Stimulated activated CD4-positive, alpha-beta T cell treated with anti-CD3 and anti-CD28 coated beads, Interleukin-15, amount 100 ng/mL, for 1 hour (primary cell): Measurements from ENCODE around the gene JSRP1.

Source experiments
- DNase-seq, 2 donors: peaks; one replicate each; pipeline ENCODE4 v3.0.0-alpha.2; 2020; ENCODE audit warnings: low read depth in 1 of 2, low spot score in 1 of 2

JSRP1 gene, protein sequence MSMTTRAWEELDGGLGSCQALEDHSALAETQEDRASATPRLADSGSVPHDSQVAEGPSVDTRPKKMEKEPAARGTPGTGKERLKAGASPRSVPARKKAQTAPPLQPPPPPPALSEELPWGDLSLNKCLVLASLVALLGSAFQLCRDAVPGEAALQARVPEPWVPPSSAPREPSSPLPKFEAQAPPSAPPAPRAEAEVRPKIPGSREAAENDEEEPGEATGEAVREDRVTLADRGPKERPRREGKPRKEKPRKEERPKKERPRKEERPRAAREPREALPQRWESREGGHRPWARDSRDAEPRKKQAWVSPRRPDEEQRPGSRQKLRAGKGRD

DNA sequence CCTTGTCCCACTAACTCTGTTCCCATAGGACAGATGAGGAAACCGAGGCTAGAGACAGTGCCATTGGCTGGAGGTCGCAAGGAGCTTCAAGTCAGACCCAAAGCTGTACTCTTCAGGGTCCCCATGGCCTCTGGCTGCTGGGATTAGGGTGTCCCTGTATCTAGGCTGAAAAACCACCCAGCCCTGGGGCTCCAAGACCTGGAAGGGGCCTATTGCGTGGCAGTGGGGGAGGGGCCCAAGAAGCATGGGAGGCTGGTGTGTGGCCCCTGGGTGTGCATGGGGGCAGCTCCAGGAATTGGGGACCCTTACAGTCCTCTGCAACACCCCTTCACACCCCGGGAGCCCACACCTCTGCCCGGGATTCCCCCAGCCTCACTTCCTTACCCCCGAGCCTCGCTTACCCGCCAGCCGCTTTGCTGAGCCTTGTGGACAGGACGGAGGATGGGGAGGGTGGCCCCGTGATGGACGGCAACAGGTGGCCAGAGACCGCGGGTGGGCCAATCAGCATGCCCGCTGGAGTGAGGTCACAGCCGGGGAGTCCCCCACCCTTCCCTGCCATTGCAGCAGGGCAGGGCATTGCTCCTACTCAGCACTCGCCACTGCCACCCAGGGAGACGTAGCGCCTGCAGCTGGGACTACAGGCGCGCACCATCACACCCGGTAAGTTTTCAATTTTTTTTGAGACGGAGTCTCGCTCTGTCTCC lies at the start of gene JSRP1:
TSS of gene JSRP1 (minus strand) at position 436 of the 704 bp plus-strand sequence. CDS start 1,103 bp downstream, outside the sequence.
- DNase-seq: no peak

DNA sequence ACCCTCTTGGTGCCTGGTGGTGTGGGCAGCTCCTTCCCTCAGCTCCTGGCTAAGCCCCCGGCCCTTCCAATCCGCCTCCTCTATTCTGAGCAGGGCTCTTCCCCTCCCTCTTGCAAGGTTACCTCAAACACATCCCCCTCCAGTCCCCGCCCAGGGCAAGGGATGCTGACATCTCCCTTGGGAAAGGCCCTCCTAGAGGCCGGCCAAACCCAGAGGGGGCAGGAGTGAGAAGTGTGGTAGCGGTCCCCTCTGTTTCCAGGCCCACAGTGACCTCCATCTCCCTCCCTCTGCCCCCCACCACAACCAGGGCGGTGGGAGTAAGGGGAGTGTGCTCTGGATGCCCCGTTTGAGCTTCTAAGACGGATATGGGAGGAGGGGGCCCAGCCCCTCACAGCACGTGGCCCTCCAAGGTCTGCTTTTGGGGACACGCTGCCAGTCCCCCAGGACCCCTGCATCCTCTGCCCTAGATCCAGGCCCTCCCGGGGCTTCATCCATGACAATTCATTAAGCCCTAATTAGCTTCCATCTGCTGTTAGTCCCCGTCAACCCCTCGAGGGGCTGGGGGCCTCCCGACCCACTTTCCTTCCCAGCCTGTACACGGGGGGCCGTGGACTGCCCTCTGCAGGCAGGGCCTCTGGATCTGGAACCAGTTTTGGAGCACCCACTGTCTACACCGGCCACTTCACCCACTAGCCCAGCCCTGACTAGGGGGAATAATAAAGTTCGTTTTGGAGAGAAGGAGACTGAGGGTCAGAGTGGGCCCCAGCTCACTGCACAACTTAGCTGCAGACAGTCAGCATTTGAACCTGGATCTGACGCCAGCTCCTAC lies 49.4 kb upstream of the JSRP1 start:
- no peak for DNase-seq

DNA sequence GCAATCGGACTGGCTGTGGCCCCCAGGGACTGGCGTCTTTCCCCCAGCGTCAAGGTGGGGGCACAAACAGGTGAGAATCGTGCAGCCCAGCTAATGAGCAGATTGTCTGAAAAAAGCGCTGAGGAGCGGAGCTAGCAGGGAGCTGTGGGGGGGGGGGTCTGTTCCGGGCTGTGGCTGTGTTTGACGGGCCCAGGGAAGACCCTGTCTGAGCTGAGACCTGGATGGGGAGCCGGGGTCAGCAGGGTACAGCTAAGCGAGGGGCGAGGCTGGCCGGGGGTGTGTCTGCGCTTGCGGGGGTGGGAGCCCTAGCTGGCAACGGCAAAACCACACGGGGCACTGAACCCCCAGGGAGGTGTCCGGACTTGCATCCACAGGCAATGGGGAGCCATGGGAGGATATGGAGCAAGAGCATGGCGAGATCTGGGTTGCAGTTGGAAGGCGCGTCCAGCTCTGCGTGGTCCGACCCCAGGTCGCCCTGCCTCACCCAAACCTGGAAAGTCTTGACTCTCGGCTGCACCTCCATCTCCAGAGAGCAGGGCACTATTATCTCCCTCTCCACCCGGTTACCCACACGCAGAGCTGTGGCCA lies 47.1 kb upstream of the JSRP1 start:
- no peak for DNase-seq

DNA sequence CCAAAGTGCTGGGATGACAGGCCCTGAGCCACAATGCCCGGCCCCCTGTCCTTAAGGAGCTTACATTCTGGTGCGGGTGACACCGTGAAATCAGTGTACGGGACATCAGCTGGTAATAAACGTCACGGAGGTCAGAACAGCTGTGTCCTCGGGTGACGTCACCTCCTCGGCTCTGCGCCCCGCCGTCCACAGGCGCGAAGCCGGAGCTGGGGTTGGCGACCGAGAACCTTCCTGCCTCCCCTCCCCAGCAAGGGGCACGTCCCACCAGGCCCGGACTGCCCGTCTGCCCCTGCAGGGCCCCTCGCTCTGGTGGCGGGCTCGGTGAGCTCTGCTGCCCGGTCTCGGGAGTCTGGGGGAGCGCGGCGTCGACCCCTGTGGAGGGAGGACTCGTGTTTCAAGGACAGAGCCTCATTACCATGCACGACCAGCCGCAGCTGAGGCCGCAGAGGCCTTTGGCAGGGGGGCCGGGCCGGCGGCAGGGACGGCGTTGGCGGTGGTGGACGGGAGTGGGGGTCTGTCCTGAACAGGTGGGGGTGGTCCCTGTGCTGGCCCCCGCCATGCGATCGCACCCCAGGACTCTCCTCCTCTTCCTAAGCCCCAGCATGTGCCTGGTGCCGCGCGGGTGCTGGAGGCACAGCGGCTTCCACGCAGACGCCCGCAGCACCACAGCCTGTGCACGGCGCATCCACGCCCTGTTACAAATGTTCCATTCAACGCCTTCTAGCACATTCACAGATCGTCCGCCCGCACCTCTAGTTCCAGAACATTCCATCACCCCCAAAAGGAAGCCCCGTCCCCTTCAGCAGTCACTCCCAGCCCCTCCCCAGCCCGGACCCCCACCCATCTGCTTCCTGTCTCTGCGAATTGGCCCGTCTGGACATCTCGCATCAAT lies 46.3 kb upstream of the JSRP1 start:
- DNase-seq: no peak

DNA sequence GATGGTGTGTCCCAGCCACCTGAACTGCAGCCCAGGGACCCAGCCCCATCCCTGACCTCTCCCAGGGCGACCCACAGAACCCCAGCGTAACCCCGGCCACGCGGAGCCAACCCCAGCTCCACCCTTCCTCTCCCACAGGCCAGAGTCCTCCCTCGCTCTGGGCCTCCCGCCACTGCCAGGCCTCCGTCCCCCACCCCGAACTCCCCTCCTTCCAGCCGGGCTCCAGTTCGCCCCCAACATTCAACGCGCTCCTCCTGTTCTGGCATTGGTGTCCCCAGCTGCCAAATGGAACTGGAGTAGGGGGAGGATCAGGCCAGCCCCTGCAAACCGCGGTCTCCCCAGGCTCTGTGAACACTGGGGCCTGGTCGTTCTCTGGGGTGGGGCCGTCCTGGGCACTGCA lies 44.3 kb upstream of the JSRP1 start:
- DNase-seq: no peak

DNA sequence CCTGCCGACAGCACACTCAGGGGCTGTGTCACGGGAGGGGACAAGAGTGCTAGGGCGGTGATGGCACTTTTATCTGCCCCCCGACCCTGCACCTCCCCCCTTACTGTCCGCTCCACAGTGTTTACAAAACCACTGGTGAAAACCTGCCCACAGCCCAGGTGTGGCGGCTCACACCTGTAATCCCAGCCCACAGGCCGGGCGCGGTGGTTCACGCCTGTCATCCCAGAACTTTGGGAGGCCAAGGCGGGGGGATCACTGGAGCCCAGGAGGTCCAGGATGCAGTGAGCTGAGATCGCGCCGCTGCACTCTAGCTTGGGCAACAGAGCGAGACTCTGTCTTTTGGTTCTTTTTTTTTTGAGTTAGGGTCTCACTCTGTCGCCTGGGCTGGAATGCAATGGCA lies 39.9 kb upstream of the JSRP1 start:
- no peak for DNase-seq

DNA sequence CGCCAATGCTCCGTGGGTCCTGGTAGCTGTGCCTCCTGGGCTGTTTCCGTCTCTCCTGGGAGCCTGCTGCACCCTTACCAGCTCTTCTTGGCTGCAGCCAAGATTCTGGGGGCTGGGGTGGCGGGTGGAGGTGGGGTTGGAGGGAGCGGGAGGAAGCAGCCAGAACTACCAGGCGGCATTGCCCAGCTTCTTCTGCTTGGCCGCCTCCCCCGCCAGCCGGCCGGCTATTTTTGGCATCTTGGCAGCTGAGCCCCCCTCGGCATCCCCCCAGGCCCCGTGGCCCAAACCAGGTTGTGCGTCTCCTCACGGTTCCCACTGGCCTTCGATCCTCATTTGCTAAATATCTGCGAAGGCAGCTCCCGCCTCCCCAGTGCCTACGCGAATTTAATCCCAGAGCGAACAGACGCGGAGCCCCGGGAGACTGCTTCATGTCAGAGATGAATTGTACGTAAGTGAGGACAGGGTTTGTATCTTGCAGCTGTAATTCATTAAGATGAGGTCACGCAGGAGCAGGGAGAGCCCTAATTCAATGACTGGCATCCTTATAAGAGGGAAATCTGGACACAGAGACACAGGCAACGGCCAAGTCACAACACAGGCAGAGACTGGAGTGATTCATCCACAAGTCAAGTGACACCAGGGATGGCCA lies 38.6 kb upstream of the JSRP1 start:
- DNase-seq: no peak

DNA sequence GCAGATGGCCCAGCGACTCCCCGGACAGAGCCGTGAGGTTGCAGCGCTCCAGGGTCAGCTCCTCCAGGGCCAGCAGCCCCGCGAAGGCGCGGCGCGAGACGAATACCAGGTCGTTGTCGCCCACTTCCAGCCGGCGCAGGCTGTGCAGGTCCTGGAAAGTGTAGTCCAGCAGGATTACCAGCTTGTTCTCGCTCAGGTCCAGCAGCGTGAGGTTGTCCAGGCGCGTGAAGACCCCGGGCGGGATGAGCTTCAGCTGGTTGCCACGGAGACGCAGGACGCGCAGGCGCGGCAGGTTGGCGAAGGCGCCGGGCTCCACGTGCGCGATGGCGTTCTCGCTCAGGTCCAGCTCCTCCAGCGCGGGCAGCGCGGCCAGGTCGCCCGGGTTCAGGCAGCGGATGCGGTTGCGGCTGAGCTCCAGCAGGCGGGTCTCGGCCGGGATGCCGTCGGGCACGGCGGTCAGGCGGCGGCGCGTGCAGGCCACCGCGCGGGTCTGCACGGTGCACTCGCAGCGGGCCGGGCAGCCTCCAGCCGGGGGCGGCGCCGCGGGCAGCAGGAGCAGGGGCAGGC lies 35.1 kb upstream of the JSRP1 start:
- no peak for DNase-seq

DNA sequence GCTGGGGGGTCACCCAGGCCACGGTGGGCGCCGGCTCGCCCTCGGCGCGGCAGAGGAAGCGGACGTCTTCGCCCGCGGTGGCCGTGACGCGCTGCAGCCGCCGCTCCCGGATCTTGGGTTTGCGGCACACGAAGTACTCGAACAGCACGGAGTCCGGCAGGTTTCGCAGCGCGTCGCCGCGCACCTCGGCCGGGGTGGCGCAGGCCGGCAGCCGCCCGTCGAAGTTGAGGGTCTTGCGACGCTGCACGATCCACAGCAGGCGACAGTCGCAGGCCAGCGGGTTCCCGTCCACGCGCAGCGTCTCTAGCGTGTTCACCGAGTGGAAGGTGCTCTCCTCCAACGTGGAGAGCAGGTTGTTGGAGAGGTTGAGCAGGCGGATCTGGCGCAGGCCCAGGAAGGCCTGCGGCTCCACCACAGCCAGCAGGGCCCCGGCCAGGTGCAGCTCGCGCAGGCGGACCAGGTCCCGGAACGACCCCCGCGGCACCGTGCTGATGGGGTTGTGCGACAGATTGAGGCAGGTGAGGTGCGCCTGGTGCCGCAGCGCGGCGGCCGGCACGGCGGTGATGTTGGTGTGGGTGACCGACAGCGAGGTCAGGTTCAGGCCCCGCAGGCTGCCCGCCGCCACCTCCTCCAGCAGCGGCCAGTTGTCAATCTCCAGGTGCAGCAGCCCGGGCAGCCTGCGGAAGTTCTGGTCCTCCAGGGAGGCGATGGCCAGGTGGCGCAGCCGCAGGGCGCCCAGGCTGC lies 34.4 kb upstream of the JSRP1 start:
- no peak for DNase-seq

DNA sequence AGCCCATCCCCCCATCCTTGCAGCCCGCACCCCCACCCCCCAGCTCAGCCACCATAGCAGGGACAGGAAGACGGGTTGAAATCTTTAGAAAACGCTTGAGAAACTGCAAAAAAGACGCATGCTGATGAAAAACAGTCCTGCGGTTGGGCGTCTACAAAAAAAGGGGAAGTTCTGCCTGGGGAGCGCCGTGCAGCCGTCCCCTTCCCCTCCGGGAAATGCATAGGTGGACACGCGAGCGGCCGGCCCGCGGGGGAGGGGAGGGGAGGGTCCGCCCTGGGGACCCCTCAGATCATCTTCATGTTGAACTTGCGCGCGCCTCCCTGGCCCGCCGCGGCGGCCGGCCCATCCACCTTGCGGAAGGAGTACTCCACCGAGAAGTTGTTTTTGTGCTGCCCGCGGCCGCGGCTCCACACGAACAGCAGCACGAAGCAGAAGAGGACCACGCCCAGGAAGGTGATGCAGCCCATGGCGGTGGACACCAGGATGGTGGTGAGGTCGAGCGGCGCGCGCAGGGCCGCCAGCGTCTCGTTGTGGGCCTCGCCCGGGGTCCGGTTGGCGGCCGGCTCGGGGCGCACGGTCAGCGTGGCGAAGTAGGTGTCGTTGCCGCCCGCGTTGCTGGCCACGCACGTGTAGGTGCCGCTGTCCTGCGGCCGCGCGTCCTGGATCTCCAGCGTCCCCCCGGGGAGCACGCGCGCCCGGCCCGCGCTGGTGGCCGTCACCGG lies 33.7 kb upstream of the JSRP1 start:
- DNase-seq: peak in 1 of 2 donors; percentile 31

DNA sequence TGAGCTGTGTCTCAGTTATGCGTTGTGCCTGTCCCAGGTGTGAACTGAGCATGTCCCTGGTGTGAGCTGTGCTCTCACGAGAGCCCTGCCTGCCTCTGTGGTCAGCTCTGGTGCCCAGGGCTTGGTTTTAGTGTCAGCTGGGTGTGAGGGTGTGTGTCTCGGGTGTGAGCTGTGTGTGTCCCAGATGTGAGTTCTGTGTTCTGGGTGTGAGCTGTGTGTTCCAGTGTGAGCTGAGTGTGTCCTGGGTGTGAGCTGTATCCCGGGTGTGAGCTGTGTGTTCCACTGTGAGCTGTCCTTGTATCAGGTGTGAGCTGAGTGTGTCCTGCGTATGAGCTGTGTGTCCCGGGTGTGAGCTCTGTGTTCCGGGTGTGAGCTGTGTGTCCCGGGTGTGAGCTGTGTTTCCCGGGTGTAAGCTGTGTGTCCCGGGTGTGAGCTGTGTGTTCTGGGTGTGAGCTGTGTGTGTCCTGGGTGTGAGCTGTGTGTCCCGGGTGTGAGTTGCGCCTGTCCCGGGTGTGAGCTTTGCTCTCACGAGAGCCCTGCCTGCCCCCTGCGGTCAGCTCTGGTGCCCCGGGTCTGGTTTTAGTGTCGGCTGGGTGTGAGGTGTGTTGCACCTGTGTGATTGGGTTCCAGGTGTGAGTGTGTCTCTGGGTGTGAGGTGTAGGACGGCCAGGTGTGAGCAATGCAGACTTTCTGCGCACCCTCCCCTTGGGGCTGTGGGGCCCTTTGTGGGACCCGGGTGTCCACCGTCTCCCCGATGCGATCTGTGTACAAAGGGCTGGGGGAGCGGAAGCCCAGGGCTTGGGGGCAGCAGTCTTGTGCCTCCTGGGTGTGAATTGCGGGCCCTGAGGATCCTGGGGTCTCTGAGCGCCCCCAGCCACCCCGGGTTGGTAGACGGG lies 32.8 kb upstream of the JSRP1 start:
- no peak for DNase-seq

DNA sequence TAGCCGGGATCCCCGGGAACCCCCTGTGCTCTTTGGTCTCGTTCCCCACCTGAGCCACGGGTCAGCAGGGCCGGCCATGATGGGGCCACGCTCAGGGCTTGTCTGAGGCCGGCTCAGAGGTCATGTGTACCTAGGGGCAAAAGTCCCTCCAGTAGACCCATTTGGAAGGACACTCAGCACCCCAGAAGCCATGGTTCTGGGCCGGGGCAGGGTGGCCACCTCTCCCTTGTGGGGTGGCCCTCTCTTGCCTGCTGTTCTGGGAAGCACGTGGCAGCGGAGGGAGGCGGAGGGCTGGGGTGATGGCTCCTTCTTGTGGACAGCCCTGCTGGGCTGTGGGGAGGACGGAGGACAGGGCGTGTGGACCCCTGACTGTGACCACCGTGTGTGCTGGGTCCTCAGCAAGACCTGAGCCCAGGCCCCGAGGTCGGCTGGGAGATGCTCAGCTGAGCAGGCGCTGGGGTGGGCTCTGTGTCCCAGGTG lies 32.2 kb upstream of the JSRP1 start:
- DNase-seq: no peak

DNA sequence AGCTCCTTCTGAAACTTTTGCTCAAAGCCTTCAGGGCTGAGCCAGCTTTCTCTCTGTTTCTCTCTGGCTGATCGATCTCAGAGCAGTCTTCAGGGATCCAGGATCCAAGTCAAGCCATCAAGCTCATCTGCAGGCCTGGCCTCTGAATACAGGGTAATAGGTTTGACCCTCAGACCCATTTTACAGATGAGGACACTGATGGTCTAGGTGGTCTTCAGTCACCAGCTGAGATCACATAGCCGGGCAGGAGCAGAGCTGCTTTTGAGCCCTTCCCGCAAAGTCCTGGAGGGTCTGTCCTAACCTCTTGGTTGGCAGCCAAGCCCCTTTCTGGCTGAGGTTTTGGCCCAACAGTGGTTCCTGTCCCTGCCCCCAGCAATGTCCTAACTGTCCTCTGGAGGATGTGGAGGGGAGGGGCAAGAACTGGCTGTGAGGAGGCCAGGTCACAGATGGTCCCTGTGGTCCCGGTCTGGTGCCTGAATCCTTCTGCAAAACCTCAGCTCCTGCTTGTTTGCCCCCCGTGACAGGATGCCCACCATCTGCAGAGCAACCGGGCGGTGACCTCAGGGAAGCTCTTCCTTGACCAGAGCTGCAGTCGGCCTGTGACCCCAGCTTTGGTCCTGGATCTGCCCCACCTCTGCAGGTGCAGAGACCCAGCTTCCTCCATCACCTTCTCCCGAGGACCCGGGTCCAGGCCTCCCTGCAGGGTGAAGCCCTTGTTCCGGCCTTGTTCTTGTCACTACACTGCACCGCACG lies 31.5 kb upstream of the JSRP1 start:
- DNase-seq: no peak

DNA sequence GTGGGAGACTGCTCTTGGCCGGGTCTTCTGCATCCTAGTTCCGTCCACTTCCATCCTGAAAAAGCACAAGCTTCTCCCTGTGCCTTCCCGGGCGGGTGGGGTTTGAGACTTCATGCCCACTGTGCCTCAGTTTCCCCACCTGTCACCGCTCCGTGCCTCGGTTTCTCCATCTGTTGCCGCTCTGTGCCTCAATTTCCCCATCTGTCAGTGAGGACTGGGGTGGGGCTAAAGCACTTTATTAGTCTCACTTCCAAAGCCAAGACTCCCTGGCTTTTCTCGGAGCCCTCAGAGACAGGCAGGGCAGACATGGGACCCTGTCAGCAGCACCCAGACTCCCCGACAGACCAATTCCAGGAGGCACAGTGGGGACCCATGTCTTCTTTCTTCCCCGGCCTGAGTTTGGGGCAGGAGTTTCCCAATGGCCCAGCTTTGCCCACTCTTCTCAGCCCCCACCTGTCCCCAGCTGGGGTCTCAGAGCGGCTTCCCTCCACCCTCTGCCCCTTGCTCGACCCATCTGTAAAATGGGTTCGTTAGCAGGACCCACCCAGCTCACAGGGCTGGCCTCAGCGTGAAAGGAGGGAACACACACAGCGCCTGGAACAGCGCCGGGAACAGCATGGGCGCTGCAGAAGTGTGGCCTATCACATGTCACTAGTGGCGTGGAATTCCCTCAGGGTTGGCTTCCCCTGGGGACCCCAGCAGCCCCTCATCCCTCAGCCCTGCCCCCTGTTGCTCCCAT lies 30.4 kb upstream of the JSRP1 start:
- no peak for DNase-seq

DNA sequence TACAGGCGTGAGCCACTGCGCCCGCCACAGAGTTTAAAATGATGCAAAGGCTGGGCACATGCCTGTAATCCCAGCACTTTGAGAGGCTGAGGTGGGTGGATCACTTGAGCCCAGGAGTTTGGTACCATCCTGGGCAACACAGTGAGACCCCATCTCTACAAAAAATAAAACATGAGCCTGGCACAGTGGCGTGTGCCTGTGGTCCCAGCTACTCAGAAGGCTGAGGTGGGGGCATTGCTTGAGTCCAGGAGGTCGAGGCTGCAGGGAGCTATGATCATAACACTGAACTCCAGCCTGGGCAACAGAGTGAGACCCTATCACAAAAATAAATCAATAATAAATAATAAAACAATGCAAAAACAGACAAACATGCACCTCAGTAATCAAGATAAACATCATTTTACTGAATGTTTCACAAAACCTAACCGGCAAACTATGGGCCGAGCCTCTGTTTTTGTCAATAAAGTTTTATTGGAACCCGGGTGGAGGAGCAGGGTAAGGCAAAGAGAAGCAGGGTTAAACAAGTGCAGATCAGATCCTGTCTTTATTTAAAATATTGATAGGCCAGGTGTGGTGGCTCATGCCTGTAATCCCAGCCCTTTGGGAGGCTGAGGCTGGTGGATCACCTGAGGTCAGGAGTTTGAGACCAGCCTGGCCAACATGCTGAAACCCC lies 27.8 kb upstream of the JSRP1 start:
- DNase-seq: no peak
